ENCODE results near the gene GAB4. TPM values are rescaled to one million over a fixed set of nuclear protein-coding genes. Genes with fewer than 3 reads are reported as not detected.

Gene GAB4
- total and polyA plus RNA-seq, 2 experiments from 2014 or later, result 1.5 to 1.7 TPM

DNA sequence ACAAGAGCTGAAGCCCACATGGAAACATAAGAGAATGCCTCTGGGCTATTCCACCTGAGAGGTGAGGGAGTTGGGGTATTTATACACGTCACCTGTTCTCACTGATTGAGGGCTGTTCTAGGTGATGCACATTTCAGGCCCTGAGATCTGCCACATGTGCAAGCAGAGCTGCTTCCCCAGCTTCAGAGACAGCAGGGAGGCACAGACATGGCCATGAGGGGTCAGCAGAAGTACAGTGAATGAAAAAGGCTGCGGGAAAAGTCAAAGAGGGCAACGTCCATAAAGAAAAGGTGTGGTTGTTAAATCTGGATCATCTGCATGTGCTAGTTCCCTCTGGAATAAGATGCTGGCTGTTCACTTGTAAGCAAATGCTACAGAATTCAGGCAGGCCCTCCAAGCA lies 75.4 kb downstream of the GAB4 start:
- Mint-ChIP-seq H3K9me3 (peaks cover 79% of the 10 kb centered on the region), H3K36me3 (ENCODE audit: low read depth) (no peaks in the 10 kb centered on the region; the same call in 1 of the 3 replicates), H3K27me3 (ENCODE audit: insufficient read depth, low read depth, poor library complexity) (peaks cover 2% of the 10 kb centered on the region), H3K27ac (no peak overlapping the region), H3K4me3 (no peak overlapping the region), H3K4me1 (no peaks in the 10 kb centered on the region)
- TF ChIP-seq ETS1 (IDR thresholded peaks at IDR 0.05) (no peak), CTCF (conservative IDR thresholded peaks at IDR 0.05; ENCODE audit: low read depth in 2 of 2) (peak; percentile 46 to 57)
- DNase-seq (ENCODE audit: low spot score), result peak; percentile 40
- H3K36me3 ChIP-seq (ENCODE audit: insufficient read depth), result no peaks in the 10 kb centered on the region
- H3K27me3 ChIP-seq (ENCODE audit: insufficient read depth), result peaks cover 26% of the 10 kb centered on the region
- H3K27ac ChIP-seq (ENCODE audit: low read depth), result no peak overlapping the region
- no peak overlapping the region for H2AFZ ChIP-seq
- ATAC-seq, result peak; percentile 34; the same call in 1 of the 3 replicates
- H3K4me3 ChIP-seq, result no peak overlapping the region
- no peaks in the 10 kb centered on the region for H4K20me1 ChIP-seq (replicated peaks; ENCODE audit: insufficient read depth)
- H3K4me1 ChIP-seq (ENCODE audit: insufficient read depth), result no peaks in the 10 kb centered on the region
- H3F3A ChIP-seq (replicated peaks; ENCODE audit: low read depth), result no peaks in the 10 kb centered on the region
- no peaks in the 10 kb centered on the region for H3K79me2 ChIP-seq (replicated peaks; ENCODE audit: insufficient read depth)
- no peak overlapping the region for H3K4me2 ChIP-seq
- no peaks in the 10 kb centered on the region for H3K9me2 ChIP-seq (ENCODE audit: insufficient read depth)

- Histone ChIP-seq H3K36me3 (ENCODE audit: insufficient read depth) (no peaks in the 10 kb centered on the region), H3K4me2 (no peak overlapping the region), H3K27me3 (ENCODE audit: insufficient read depth) (peaks cover 15% of the 10 kb centered on the region), H2AFZ (no peak overlapping the region), H3F3A (replicated peaks; ENCODE audit: low read depth) (no peaks in the 10 kb centered on the region), H3K9me2 (ENCODE audit: insufficient read depth) (0 out of 2 replicates have a peak, but pooled peaks cover 7% of the 10 kb centered on the region), H4K20me1 (replicated peaks; ENCODE audit: insufficient read depth) (no peaks in the 10 kb centered on the region), H3K79me2 (replicated peaks; ENCODE audit: insufficient read depth) (no peaks in the 10 kb centered on the region), H3K27ac (ENCODE audit: low read depth) (no peak overlapping the region), H3K4me3 (no peak overlapping the region), H3K4me1 (ENCODE audit: insufficient read depth) (no peaks in the 10 kb centered on the region)
- peaks cover 80% of the 10 kb centered on the region for H3K9me3 Mint-ChIP-seq
- H3K36me3 Mint-ChIP-seq (ENCODE audit: low read depth), result no peaks in the 10 kb centered on the region; the same call in 2 of the 3 replicates
- no peak overlapping the region for H3K27ac Mint-ChIP-seq
- TF ChIP-seq EZH2 (IDR thresholded peaks at IDR 0.05; ENCODE audit: low read depth, unreplicated experiment), result no peak
- no peak for TF ChIP-seq POLR2AphosphoS5 (IDR thresholded peaks at IDR 0.05; ENCODE audit: low read depth)
- TF ChIP-seq ETS1 (IDR thresholded peaks at IDR 0.05), result no peak
- no peak for TF ChIP-seq CTCF (conservative IDR thresholded peaks at IDR 0.05; ENCODE audit: low read depth in 2 of 2)
- no peak for TF ChIP-seq REST (IDR thresholded peaks at IDR 0.05; ENCODE audit: unreplicated experiment)
- TF ChIP-seq CREB1 (CRISPR knock-in tag; IDR thresholded peaks at IDR 0.05; ENCODE audit: low read depth), result no peak
- TF ChIP-seq NANOG (IDR thresholded peaks at IDR 0.05; ENCODE audit: borderline replicate concordance), result no peak
- no peak for TF ChIP-seq ZNF114 (CRISPR knock-in tag; IDR thresholded peaks at IDR 0.05)
- no peaks in the 10 kb centered on the region for H3K4me1 Mint-ChIP-seq
- no peak overlapping the region for H3K4me3 Mint-ChIP-seq
- ATAC-seq, result no peak
- peaks cover 6% of the 10 kb centered on the region for H3K27me3 Mint-ChIP-seq (ENCODE audit: insufficient read depth, low read depth, poor library complexity)
- no peak for DNase-seq (ENCODE audit: low spot score)
Measured at GRCh38 chr22:16925407-16925966, 82.5 kb downstream of the GAB4 start.
